Endothelial cell of umbilical vein (primary cell): ENCODE data around the gene RPH3AL. TPM values are rescaled to one million over a fixed set of nuclear protein-coding genes. Genes with fewer than 3 reads are reported as not detected.

ENCODE experiments used
- BruUV-seq: library from RNA; stranded (reverse); fragments of 400-500 nt; replicated peaks from 2 replicates; lab custom pipeline; 2021; lab: Mats Ljungman, UMichigan
- CTCF ChIA-PET: fragments of 300-600, 350-600 bp; sonication (Branson Sonifier 250); formaldehyde crosslinking; loops from one replicate; lab custom pipeline; 2021; ENCODE audit warnings: antibody characterized with exemption, inconsistent platforms; lab: Charles Lee
- POLR2A ChIA-PET: fragments of 300-600, 350-600 bp; sonication (Branson Sonifier 250); formaldehyde crosslinking; loops from one replicate; lab custom pipeline; 2021; ENCODE audit warnings: antibody characterized with exemption, inconsistent platforms; lab: Charles Lee
- DNase-seq: peaks from one replicate; pipeline ENCODE4 v3.0.0-alpha.2; 2011; ENCODE audit warnings: low read depth, low spot score
- FAIRE-seq: peaks from 2 replicates; lab custom pipeline; 2011; peaks lifted over from hg19 to GRCh38; lab: Jason Lieb, UNC
- H2AFZ ChIP-seq: 2 replicates; pipeline ENCODE4 v1.6.0; 2012; ENCODE audit warnings: low read depth, low read length, control low read depth, inconsistent platforms
- H3K27ac ChIP-seq: 2 replicates; pipeline ENCODE4 v1.5.1; 2011; ENCODE audit warnings: low read depth, mild to moderate bottlenecking, control low read depth, low read length, moderate library complexity; ENCODE audit not compliant: insufficient read depth
- H3K27me3 ChIP-seq, 2 experiments: 2 replicates each; pipeline versions ENCODE4 v1.6.0 to v1.6.1; 2011; ENCODE audit warnings: low read length in 2 of 2, mixed read lengths in 1 of 2; ENCODE audit not compliant: control insufficient read depth in 2 of 2, insufficient read depth in 2 of 2
- H3K36me3 ChIP-seq, 2 experiments: 2 replicates in 1 of 2; 3 replicates in 1 of 2; pipeline ENCODE4 v1.5.1; 2011; ENCODE audit warnings: low read length in 2 of 2, mild to moderate bottlenecking in 1 of 2, moderate library complexity in 1 of 2; ENCODE audit not compliant: control insufficient read depth in 2 of 2, insufficient read depth in 2 of 2; ENCODE audit errors: extremely low read depth in 1 of 2
- H3K4me1 ChIP-seq: 3 replicates; pipeline ENCODE4 v1.5.1; 2011; ENCODE audit warnings: mild to moderate bottlenecking, low read length; ENCODE audit not compliant: control insufficient read depth, insufficient read depth; ENCODE audit errors: extremely low read depth
- H3K4me2 ChIP-seq: 2 replicates; pipeline ENCODE4 v1.6.1; 2011; ENCODE audit warnings: low read length, control low read depth, mixed read lengths; ENCODE audit not compliant: insufficient read depth
- H3K4me3 ChIP-seq, 3 experiments: fragments of 200-600 bp in 1 of 3; sonication (generic), shearing (Covaris generic) in 1 of 3; replicated peaks in 1 of 3; 2 replicates each; pipeline ENCODE4 v1.5.1; 2011 to 2016; ENCODE audit warnings: control low read depth in 3 of 3, low read length in 3 of 3, mild to moderate bottlenecking in 2 of 3, inconsistent platforms in 1 of 3, low read depth in 1 of 3, moderate library complexity in 1 of 3; ENCODE audit not compliant: insufficient read depth in 1 of 3
- H3K79me2 ChIP-seq: 2 replicates; pipeline ENCODE4 v1.6.0; 2012; ENCODE audit warnings: low read length, inconsistent platforms; ENCODE audit not compliant: control insufficient read depth, insufficient read depth
- H3K9ac ChIP-seq: replicated peaks from 2 replicates; pipeline ENCODE3; 2011; ENCODE audit warnings: low read length, control low read depth; ENCODE audit not compliant: insufficient read depth; ENCODE audit errors: extremely low read depth
- H3K9me1 ChIP-seq: replicated peaks from 3 replicates; pipeline ENCODE4 v1.6.0; 2011; ENCODE audit warnings: mild to moderate bottlenecking, low read length; ENCODE audit not compliant: control insufficient read depth, insufficient read depth; ENCODE audit errors: extremely low read depth
- H3K9me3 ChIP-seq: replicated peaks from 2 replicates; pipeline ENCODE4 v1.5.1; 2012; ENCODE audit warnings: low read length, inconsistent platforms; ENCODE audit not compliant: control insufficient read depth, insufficient read depth
- H4K20me1 ChIP-seq: replicated peaks from 2 replicates; pipeline ENCODE3; 2011; ENCODE audit warnings: mild to moderate bottlenecking, low read length; ENCODE audit not compliant: control insufficient read depth, insufficient read depth; ENCODE audit errors: extremely low read depth
- JUN ChIP-seq: IDR thresholded peaks from 2 replicates; pipeline ENCODE4 v1.6.1; 2011; ENCODE audit warnings: borderline replicate concordance, low read depth; ENCODE audit not compliant: insufficient read length, insufficient read depth
- POLR2AphosphoS5 ChIP-seq: IDR thresholded peaks from 2 replicates; pipeline ENCODE4 v1.6.1; 2012; ENCODE audit warnings: low read depth, mild to moderate bottlenecking, control low read depth, low read length, moderate library complexity; ENCODE audit not compliant: insufficient read depth
- dilution Hi-C: fragments of 300-500 bp; cut with MboI; formaldehyde crosslinking; loops from one replicate; pipeline ENCODE4 v1.15.0; 2019; ENCODE audit warnings: low sequenced_read_pairs; ENCODE audit not compliant: extremely low pct_ligation_motif_present
- intact Hi-C: fragments of 100-400 bp; cut with micrococcal nuclease; formaldehyde crosslinking; loops from one replicate; pipeline ENCODE4 v1.10.0; 2022
- polyA plus RNA-seq, 4 experiments: library from polyadenylated mRNA; depleted of rRNA in 3 of 4; stranded (reverse) in 3 of 4; unstranded in 1 of 4; fragments of >200 nt; gene quantifications; 2 replicates each; pipeline versions ENCODE4 v1.2.1 to v1.2.3, GENCODE V29; 2011 to 2012; ENCODE audit warnings: missing spikeins in 1 of 4
- total RNA-seq: library from RNA; stranded (reverse); gene quantifications from 2 replicates; pipeline ENCODE4 v1.2.3, GENCODE V29; 2021
- TF ChIP-seq, protein P1 (sequence below): IDR thresholded peaks from 2 replicates; pipeline ENCODE4 v1.6.1; 2011; ENCODE audit not compliant: insufficient read depth, insufficient read length

RPH3AL gene
- total and polyA plus RNA-seq, 2 donors (not counting 3 experiments of a cell fraction or from before 2014, with no cell fraction given) = 4.1 to 7.0 TPM

DNA sequence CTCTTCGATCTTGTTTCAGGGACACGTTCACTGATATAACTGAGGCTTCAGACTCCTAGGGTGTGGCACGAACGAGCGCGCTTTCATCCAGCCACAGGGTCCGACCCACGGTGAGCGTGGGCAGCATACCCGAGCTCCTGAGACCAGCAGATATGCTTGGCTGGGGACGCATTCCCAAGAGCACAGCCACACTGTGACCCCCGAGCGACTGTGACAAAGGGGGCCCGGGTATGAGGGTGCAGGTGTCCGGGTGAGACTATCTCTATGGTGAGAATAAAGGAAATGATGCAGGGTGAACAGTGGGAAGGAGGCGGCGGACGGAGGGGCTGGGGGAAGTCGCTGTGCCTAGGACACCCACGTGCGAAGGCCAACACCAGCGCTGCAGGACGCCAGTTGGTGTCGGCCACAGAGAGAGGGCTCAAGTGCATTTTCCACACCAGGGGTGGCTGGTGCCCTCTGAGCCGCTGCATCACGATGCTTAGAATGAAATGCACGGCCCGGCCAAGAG lies 17.6 kb downstream of the RPH3AL start:
- Histone ChIP-seq H3K9me1 (no peaks in the 10 kb centered on the region), H3K4me2 (no peak overlapping the region), H3K9me3 (no peaks in the 10 kb centered on the region), H3K27ac (no peak overlapping the region), H3K79me2 (no peaks in the 10 kb centered on the region), H3K4me3 (no peak overlapping the region), H4K20me1 (no peaks in the 10 kb centered on the region), H3K4me1 (peaks cover 10% of the 10 kb centered on the region), H3K36me3 (no peaks in the 10 kb centered on the region), H3K27me3 (no peaks in the 10 kb centered on the region), H2AFZ (no peak overlapping the region), H3K9ac (no peak overlapping the region)
- TF ChIP-seq JUN = no peak
- dilution Hi-C loops = no loop called here
- POLR2A ChIA-PET = no interaction called here
- BruUV-seq = no TSS peak
- DNase-seq (no peak), FAIRE-seq (no peak)
- CTCF ChIA-PET = no interaction called here
- intact Hi-C loops = loop anchor here (1.0 kb wide), 1 partner anchor 15 kb away; no protein-coding TSS in a partner anchor

DNA sequence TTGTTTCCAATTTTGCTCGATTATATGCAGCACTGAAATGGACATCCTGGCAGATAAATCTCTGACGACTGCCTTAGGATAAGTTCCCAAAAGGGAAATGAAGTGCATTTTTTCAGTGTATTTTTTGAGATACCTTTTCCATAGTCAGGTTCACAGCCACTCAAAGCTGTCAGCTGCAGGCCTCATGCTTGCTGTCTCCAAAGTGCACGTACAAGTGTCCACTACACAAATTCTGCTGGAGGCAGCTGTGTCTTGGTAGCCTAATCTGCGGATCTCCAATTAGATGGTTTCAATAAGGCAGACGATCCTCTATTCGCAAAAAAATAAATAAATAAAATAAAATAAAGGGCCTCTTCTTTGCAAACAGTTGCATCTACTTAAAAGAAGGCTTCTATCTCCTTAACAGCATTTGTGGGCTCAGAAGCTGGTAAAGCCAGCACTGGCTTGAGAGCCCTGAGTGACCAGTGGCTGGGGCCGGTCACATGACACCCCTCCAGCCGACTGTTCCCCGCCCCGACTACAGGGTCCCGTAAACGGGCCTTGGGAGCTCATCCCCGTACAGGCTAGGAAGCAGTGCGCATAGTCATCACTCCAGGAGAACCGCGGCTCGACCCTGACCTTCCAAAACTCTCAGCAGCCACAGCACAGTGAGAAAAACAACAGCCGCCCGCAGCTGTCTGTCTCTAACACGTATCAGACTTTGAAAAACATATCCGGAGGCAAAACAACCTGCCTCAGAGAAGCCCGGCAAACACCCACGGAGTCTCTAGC lies 18.8 kb downstream of the RPH3AL start:
- dilution Hi-C loops = no loop called here
- CTCF ChIA-PET = interaction anchor here (0.9 to 1.3 kb wide), 8 partner anchors 15 to 367 kb away, joined by 3 to 11 read pairs (median 4); no protein-coding TSS in a partner anchor
- no peaks in the 10 kb centered on the region for H3K9me1 ChIP-seq
- FAIRE-seq = peak; percentile 77
- H3K9me3 ChIP-seq = no peaks in the 10 kb centered on the region
- no peaks in the 10 kb centered on the region for H3K27me3 ChIP-seq
- H3K4me2 ChIP-seq = peak overlapping the region; percentile 78
- H3K9ac ChIP-seq = peak overlapping the region; percentile 37
- intact Hi-C loops = loop anchor here (1.0 kb wide), 1 partner anchor 16 kb away; no protein-coding TSS in a partner anchor
- H3K79me2 ChIP-seq = no peaks in the 10 kb centered on the region
- TF ChIP-seq, protein P1, sequence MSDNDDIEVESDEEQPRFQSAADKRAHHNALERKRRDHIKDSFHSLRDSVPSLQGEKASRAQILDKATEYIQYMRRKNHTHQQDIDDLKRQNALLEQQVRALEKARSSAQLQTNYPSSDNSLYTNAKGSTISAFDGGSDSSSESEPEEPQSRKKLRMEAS = no peak
- TF ChIP-seq POLR2AphosphoS5 = peak; percentile 21
- H2AFZ ChIP-seq = peak overlapping the region; percentile 93
- DNase-seq = peak; percentile 82
- H3K4me3 ChIP-seq = peak overlapping the region; percentile 5 to 58 (median 30)
- H3K36me3 ChIP-seq = no peaks in the 10 kb centered on the region
- no peak overlapping the region for H3K27ac ChIP-seq
- H4K20me1 ChIP-seq = no peaks in the 10 kb centered on the region
- H3K4me1 ChIP-seq = peaks cover 10% of the 10 kb centered on the region
- POLR2A ChIA-PET = interaction anchor here (0.5 to 1.3 kb wide), 3 partner anchors 17 to 133 kb away, joined by 3 read pairs; no protein-coding TSS in a partner anchor
- BruUV-seq = no TSS peak
